ENCODE results near the gene IRF2BP1.
"Not testable (repeated sequence)": the region's sequence is repeated elsewhere in the genome, so short reads cannot be mapped to it uniquely, and the experiment has no call there.

IRF2BP1 gene

GRCh38 chr19:45901912-45902650 lies 16.1 kb upstream of the IRF2BP1 start, which contains the start of gene MYPOP:
Gene MYPOP (minus strand): TSS chr19:45902613. CDS start chr19:45901773, 840 bp downstream.
- no peak for DNase-seq

GRCh38 chr19:45901432-45901911 lies 15.5 kb upstream of the IRF2BP1 start:
- DNase-seq, result peak; percentile 53 to 59

GRCh38 chr19:45900738-45901431 lies 14.9 kb upstream of the IRF2BP1 start:
- no peak for DNase-seq

GRCh38 chr19:45899919-45900589 lies 14.1 kb upstream of the IRF2BP1 start:
- DNase-seq, result no peak

- DNase-seq, result no peak
Observed at GRCh38 chr19:45899253-45899652, 13.3 kb upstream of the IRF2BP1 start.

- peak; percentile 68 to 69 for DNase-seq
Observed at GRCh38 chr19:45897261-45897812, 11.4 kb upstream of the IRF2BP1 start.

GRCh38 chr19:45895983-45896599 lies 10.2 kb upstream of the IRF2BP1 start:
- not testable (repeated sequence) for DNase-seq

GRCh38 chr19:45895519-45895972 lies 9.6 kb upstream of the IRF2BP1 start:
- DNase-seq, result no peak

GRCh38 chr19:45890877-45891276 lies 4.9 kb upstream of the IRF2BP1 start:
- no peak for DNase-seq

GRCh38 chr19:45889210-45889885 lies 3.4 kb upstream of the IRF2BP1 start:
- no peak for DNase-seq

- no peak for DNase-seq
Observed at GRCh38 chr19:45887200-45887710, 1.3 kb upstream of the IRF2BP1 start.

- DNase-seq, result peak; percentile 87 to 95
Observed at GRCh38 chr19:45886427-45887199, 672 bp upstream of the IRF2BP1 start.

GRCh38 chr19:45884682-45885555 lies 1.0 kb downstream of the IRF2BP1 start:
- DNase-seq, result no peak

GRCh38 chr19:45883881-45884681 lies 1.9 kb downstream of the IRF2BP1 start:
- DNase-seq, result no peak

- DNase-seq, result no peak
Observed at GRCh38 chr19:45883586-45883880, 2.4 kb downstream of the IRF2BP1 start.

GRCh38 chr19:45882652-45883585 lies 3.0 kb downstream of the IRF2BP1 start:
- DNase-seq, result peak; percentile 64 to 92

GRCh38 chr19:45881909-45882528 lies 3.9 kb downstream of the IRF2BP1 start:
- DNase-seq, result no peak
